NCI-H128 (cell line): ENCODE data around the gene ZNF629.

ENCODE experiments used
- DNase-seq: peaks from one replicate; lab custom pipeline; 2025; ENCODE audit not compliant: unreplicated experiment; lab: John Stamatoyannopoulos, UW

The ZNF629 gene

GRCh38 chr16:30767767-30768465 is 19.1 kb downstream of the ZNF629 start:
- no peak for DNase-seq

DNA sequence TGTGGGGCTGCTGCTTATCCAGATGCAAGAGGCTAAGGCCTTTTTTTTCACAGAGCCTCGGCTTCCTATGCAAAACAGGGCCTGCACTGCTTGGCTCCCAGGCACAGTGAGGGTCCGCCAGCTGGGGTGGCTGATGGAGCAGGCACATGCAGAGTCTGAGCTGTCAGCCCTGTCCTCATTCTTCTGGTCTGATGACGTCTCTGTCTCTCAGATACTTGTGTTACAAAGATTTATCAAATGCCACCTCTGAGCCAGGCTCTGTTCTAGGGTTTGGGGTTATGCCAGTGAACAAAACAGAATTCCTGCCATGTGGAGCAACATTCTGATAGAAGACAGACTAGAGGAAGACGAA is 20.1 kb downstream of the ZNF629 start:
- no peak for DNase-seq

GRCh38 chr16:30766206-30766932 is 20.6 kb downstream of the ZNF629 start:
- no peak for DNase-seq

DNA sequence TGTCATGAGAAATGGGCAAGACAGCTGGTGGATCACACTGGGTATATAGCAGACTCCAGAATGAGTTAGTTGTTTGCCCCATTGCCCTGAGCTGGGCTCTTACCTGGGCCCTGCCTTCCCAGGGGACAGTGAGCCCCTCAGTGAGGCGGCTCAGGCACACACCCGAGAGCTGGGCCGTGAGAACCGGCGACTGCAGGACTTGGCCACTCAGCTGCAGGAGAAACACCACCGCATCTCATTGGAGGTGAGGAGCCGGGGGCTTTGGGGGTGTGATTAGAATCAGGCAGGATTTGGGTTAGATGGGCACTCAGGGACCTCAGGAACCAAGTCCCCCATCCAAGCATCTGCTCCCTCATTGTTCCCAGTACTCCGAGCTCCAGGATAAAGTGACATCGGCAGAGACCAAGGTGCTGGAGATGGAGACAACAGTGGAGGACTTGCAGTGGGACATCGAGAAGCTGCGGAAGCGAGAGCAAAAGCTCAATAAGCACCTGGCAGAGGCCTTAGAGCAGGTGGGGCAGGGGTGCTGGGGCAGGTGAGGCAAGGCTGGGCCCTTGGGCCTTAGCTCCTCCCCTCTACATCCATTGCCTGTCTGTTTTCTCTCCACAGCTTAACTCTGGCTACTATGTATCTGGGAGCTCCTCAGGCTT is 22.1 kb downstream of the ZNF629 start:
- no peak for DNase-seq

- DNase-seq = no peak
Observed at GRCh38 chr16:30764086-30764485, 22.9 kb downstream of the ZNF629 start.

- DNase-seq = no peak
Observed at GRCh38 chr16:30762991-30763725, 23.8 kb downstream of the ZNF629 start.

DNA sequence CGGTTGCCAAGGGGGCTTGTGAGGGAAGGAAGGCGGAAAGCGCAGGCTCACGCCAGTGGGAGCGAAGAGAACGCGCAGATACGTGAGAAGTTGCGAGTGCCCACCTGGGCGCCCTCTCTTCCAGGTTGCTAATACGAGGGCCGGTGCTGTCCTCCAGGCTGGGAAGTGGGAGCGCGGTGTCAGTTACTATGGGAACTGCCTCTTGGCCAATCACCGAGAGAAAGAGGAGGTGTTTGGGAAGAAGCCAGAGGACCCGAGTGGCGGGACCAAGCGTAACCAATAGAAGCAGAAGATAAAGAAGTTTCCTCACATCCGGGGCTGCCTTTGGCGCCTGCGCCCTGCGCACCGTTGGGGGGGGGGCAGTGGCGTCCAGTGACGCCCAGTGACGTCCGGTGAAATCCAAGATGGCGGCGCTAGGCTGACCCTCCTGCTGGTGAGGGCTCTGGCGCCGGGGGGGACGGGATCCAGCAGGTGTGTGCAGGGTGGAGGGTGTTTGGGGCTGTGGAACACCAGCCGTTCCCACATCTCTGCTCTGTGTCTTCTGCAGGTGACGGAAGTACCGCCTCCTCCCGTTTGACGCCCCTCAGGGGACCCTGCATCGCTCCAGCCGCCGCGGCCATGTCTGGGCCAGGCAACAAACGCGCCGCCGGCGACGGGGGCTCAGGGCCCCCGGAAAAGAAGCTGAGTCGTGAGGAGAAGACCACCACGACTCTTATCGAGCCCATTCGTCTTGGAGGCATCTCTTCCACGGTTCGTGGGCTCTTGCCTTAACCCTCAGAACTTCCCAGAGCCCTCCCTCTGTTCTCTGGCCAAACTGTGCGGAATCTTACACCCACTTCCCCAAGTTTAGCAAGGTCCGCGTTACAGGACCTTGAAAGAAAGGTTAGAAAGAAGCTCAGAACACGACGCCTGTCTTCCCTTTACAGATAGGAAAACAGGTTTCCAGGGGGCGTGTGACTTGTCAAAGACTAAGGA is 24.8 kb downstream of the ZNF629 start, which contains the start of the genes CFAP119 and RNF40:
CFAP119 (minus strand) TSS at position 135 of the 975 bp plus-strand sequence. CDS start 314 bp downstream, outside the sequence.
RNF40 (plus strand) TSS at position 395 of the 975 bp plus-strand sequence; CDS start at position 619, 224 bp downstream.
- peak; percentile 64 for DNase-seq

DNA sequence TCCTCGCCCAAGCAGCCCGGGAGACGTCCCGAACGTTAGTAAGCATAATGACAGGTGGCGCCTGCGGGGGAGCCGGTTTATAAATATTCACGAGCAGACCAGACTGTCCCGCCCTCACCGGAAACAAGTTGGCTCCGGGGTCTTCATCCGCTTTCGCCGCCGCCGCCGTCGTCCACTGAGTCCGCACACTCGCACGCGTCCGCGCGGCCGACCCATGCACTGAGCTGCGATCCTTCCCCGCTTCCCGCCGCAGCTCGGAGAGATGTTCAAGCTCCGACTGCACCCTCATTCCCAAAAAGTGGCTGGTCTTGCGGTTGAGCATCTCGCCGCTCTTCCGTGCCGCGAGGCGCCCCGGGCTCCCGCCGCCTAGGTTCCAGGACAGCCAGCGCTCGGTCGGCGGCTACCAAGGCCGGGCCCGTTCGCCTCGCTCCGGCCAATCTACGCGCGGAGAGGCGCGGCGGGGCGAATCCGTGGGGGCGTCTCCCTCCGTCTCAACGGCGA is 25.5 kb downstream of the ZNF629 start:
- DNase-seq = no peak

GRCh38 chr16:30760577-30761426 is 26.2 kb downstream of the ZNF629 start:
- no peak for DNase-seq

DNA sequence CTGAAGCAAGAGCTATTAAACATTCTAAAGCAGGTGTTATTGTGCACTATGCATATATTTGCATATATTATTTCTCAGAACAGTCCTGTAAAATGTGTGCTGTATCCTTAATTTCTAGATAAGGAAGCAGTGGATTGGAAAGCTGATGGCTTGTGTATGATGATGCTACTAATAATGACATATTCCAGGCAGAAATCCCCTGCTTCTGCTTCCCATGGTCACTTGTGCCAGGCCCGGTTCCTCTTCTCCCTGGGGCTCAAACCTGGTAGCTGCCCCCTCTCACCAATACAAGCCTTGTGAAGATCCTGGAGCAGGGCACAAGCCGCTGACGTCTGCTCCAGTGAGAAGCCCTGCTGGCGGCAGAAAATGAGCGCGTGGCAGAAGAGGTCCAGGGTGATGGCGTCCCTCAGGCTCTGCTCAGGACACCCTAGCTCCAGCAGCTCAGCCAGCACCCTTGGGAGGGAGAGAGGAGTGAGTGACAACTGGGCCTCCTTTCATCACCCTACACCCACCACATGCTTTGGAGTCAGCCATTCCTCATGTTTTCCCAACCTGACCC is 26.9 kb downstream of the ZNF629 start:
- DNase-seq = no peak

GRCh38 chr16:30758988-30759491 is 28.0 kb downstream of the ZNF629 start:
- DNase-seq = no peak

DNA sequence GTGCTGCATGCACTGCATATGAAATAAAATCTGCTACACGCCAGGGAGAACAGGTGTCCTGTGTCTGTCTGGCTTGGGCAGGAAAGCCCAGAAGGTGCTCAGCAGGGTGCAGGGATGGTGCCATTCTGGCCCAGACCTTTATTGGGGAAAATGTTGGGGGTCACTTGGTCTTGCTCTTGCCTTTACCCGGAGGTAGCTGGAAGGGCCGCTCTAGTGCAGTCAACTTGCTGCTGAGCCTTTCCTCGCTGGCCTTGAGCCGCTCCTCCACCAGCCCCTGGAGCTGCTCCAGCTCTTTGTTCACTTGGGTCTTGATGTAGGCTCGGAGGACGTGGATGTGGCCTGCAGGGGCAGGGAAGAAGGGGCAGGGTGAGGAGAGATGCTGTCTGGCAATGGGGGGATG is 29.7 kb downstream of the ZNF629 start:
- no peak for DNase-seq

GRCh38 chr16:30756781-30757100 is 30.3 kb downstream of the ZNF629 start:
- DNase-seq = no peak

- no peak for DNase-seq
Observed at GRCh38 chr16:30755955-30756780, 30.8 kb downstream of the ZNF629 start.

- DNase-seq = no peak
Observed at GRCh38 chr16:30753596-30753995, 33.4 kb downstream of the ZNF629 start.

DNA sequence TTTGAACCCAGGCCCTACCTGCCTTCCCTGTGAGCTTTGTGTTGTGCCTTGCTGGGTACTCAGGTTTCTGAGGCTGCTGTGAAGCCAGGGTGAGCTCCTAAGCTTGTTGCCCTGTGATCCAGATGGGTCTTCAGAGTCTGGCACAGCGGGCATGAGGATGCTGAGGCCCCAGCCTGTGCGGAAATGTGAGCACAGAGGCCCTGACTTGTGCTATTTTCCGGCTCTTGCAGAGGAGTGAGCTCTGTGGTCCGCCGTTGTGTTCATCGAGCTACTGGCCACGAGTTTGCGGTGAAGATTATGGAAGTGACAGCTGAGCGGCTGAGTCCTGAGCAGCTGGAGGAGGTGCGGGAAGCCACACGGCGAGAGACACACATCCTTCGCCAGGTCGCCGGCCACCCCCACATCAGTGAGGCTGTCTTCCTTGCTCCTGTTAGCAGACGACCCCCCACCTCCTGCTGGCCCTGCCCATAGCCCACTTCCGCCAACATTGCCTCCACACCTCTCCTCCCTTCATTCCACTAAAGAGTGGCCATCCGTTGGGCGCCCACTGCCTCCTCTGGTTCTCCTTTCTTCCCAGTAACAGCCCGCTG is 36.0 kb downstream of the ZNF629 start:
- no peak for DNase-seq

- no peak for DNase-seq
Observed at GRCh38 chr16:30750201-30750600, 36.8 kb downstream of the ZNF629 start.
